ENCODE data around the gene TAF3. TPM values are rescaled to one million over a fixed set of nuclear protein-coding genes. Genes with fewer than 3 reads are reported as not detected.
"Not testable (repeated sequence)": the region's sequence is repeated elsewhere in the genome, so short reads cannot be mapped to it uniquely, and the experiment has no call there.

TAF3 gene, protein sequence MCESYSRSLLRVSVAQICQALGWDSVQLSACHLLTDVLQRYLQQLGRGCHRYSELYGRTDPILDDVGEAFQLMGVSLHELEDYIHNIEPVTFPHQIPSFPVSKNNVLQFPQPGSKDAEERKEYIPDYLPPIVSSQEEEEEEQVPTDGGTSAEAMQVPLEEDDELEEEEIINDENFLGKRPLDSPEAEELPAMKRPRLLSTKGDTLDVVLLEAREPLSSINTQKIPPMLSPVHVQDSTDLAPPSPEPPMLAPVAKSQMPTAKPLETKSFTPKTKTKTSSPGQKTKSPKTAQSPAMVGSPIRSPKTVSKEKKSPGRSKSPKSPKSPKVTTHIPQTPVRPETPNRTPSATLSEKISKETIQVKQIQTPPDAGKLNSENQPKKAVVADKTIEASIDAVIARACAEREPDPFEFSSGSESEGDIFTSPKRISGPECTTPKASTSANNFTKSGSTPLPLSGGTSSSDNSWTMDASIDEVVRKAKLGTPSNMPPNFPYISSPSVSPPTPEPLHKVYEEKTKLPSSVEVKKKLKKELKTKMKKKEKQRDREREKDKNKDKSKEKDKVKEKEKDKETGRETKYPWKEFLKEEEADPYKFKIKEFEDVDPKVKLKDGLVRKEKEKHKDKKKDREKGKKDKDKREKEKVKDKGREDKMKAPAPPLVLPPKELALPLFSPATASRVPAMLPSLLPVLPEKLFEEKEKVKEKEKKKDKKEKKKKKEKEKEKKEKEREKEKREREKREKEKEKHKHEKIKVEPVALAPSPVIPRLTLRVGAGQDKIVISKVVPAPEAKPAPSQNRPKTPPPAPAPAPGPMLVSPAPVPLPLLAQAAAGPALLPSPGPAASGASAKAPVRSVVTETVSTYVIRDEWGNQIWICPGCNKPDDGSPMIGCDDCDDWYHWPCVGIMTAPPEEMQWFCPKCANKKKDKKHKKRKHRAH
- 10 to 100 TPM in 6 of 9 donors, 1 to 10 TPM in 3; 5.9 to 14.0 (median 12.4) TPM for total RNA-seq
- 1 to 10 TPM; 5.7 to 6.8 TPM for polyA plus RNA-seq
- long read RNA-seq, donor 1, partial matches to known transcripts, result 11 of 18 reads
- long read RNA-seq, donor 1, other reads (novel, unspliced or antisense), result 7 of 18 reads
- long read RNA-seq, donor 2, partial matches to known transcripts, result 65 of 71 reads
- long read RNA-seq, donor 2, other reads (novel, unspliced or antisense), result 6 of 71 reads
- long read RNA-seq, donor 3, partial matches to known transcripts, result 5 of 8 reads
- long read RNA-seq, donor 3, other reads (novel, unspliced or antisense), result 3 of 8 reads

- Histone ChIP-seq H3K36me3 (peaks cover 0 to 29% (median 6%) of the 10 kb centered on the region in 9 donors), H3K4me3 (peak within 1 kb of the TSS; percentile 84 to 99 (median 95)), H3K4me1 (peaks cover 4 to 29% (median 18%) of the 10 kb centered on the region in 12 donors), H3K9me3 (no peaks in the 10 kb centered on the region), H3K27me3 (no peaks in the 10 kb centered on the region), H3K27ac (peak within 1 kb of the TSS in 10 of 12 donors; percentile 45 to 84 (median 77))
- peak in 1 of 2 donors; percentile 67 for TF ChIP-seq POLR2A (IDR thresholded peaks at IDR 0.05)
- TF ChIP-seq, protein P1, sequence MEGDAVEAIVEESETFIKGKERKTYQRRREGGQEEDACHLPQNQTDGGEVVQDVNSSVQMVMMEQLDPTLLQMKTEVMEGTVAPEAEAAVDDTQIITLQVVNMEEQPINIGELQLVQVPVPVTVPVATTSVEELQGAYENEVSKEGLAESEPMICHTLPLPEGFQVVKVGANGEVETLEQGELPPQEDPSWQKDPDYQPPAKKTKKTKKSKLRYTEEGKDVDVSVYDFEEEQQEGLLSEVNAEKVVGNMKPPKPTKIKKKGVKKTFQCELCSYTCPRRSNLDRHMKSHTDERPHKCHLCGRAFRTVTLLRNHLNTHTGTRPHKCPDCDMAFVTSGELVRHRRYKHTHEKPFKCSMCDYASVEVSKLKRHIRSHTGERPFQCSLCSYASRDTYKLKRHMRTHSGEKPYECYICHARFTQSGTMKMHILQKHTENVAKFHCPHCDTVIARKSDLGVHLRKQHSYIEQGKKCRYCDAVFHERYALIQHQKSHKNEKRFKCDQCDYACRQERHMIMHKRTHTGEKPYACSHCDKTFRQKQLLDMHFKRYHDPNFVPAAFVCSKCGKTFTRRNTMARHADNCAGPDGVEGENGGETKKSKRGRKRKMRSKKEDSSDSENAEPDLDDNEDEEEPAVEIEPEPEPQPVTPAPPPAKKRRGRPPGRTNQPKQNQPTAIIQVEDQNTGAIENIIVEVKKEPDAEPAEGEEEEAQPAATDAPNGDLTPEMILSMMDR (IDR thresholded peaks at IDR 0.05), result no peak
- intact Hi-C loops (cut with DNase I), result loop anchor here in 4 of 10 donors (2.0 kb wide), 1 partner anchor 30 kb away; the partner anchor contains the start of gene ATP5F1C (in 4 of the 4)
- DNase-seq (peak; percentile 92 to 96 (median 93)), ATAC-seq (peak; percentile 79 to 93 (median 90))
- 0 to 1% (median 0%) methylated on average over 38 to 77 of the region's 77 CpGs for WGBS, 4 donors
These were observed at the start of gene TAF3 for GRCh38 chr10:7818295-7819120. TAF3 (plus strand) TSS chr10:7818505; CDS start chr10:7818710, 205 bp downstream.

DNA sequence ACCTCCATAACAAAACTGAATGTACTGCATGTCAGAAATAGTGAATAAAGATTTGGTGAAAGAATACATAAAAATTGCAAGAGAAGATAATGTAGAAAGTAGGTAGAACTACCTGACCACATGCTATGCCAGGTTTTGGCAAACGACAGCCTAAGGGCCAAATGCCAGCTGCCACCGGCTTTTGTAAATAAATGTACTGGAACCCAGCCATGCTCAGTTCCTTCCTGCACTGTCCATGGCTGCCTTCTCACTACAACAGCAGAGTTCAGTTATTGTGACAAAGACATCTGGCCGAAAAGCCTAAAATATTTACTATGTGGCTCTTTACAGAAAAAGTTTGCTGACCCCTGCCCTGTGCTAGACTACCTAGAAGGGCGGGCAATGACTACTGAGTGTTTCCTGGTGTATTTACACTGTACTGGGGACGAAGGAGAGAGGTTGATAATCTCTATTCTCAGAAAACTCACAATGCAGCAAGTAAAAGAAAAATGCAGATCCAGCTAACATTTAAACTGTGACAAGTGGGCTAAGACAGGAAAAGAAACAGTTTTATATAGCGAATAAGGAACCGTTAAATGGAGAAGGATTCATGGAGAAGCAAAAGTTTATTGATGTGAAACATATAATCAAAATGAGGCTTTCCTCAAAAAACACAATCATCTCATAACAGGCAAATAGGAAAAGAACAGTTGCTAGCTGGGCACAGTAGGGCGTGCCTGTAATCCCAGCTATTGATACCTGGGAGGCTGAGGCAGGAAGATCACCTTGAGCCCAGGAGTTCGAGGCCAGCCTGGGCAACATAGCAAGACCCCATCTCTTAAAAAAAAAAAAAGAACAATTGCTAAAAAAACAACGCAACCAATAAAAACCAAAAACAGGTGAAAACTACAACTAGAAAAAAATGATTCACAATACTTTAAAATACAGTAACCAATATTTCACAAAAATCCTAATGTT is 44.2 kb upstream of the TAF3 start:
- peak in 3 of 4 donors; percentile 39 to 64 (median 53) for ATAC-seq
- H3K4me3 ChIP-seq, result no peak overlapping the region
- peaks cover 0 to 99% (median 87%) of the 10 kb centered on the region in 9 donors for H3K36me3 ChIP-seq
- no peaks in the 10 kb centered on the region for H3K27me3 ChIP-seq
- H3K9me3 ChIP-seq, result no peaks in the 10 kb centered on the region
- no peak for TF ChIP-seq POLR2A (IDR thresholded peaks at IDR 0.05)
- TF ChIP-seq, protein P1 (IDR thresholded peaks at IDR 0.05), result no peak
- peaks cover 0 to 11% (median 5%) of the 10 kb centered on the region in 12 donors for H3K4me1 ChIP-seq
- intact Hi-C loops (cut with DNase I), result no loop called here
- DNase-seq, result peak in 1 of 5 donors; percentile 16
- no peak overlapping the region for H3K27ac ChIP-seq
- 56 to 73% (median 58%) methylated on average over 10 of the region's 10 CpGs for WGBS, 4 donors

GRCh38 chr10:7776777-7777176 is 41.5 kb upstream of the TAF3 start:
- intact Hi-C loops (cut with DNase I), result no loop called here
- TF ChIP-seq, protein P1 (IDR thresholded peaks at IDR 0.05), result no peak
- no peak for TF ChIP-seq POLR2A (IDR thresholded peaks at IDR 0.05)
- H3K9me3 ChIP-seq, result no peaks in the 10 kb centered on the region
- no peaks in the 10 kb centered on the region for H3K27me3 ChIP-seq
- ATAC-seq (no peak), DNase-seq (no peak)
- peaks cover 0 to 96% (median 93%) of the 10 kb centered on the region in 9 donors for H3K36me3 ChIP-seq
- no peak overlapping the region for H3K27ac ChIP-seq
- H3K4me1 ChIP-seq, result peaks cover 0 to 11% (median 5%) of the 10 kb centered on the region in 12 donors
- 95 to 100% (median 96%) methylated on average over 2 of the region's 2 CpGs for WGBS, 4 donors
- no peak overlapping the region for H3K4me3 ChIP-seq

- intact Hi-C loops (cut with DNase I); H3K9me3 ChIP-seq; H3K4me3 ChIP-seq; H3K27me3 ChIP-seq; DNase-seq: not testable (repeated sequence)
- ATAC-seq, result peak in 3 of 4 donors; percentile 53 to 83 (median 78)
- 71 to 80% (median 76%) methylated on average over 6 of the region's 6 CpGs for WGBS, 4 donors
- Histone ChIP-seq H3K36me3 (peaks cover 0 to 59% (median 42%) of the 10 kb centered on the region in 9 donors), H3K4me1 (peaks cover 0 to 26% (median 10%) of the 10 kb centered on the region in 12 donors), H3K27ac (peak overlapping the region in 7 of 12 donors; percentile 26 to 61 (median 53))
These were observed 36.1 kb upstream of the TAF3 start for GRCh38 chr10:7782194-7782593.
